ENCODE results near the gene IRAK2.
"Not testable (repeated sequence)": the region's sequence is repeated elsewhere in the genome, so short reads cannot be mapped to it uniquely, and the experiment has no call there.

IRAK2 gene

DNA sequence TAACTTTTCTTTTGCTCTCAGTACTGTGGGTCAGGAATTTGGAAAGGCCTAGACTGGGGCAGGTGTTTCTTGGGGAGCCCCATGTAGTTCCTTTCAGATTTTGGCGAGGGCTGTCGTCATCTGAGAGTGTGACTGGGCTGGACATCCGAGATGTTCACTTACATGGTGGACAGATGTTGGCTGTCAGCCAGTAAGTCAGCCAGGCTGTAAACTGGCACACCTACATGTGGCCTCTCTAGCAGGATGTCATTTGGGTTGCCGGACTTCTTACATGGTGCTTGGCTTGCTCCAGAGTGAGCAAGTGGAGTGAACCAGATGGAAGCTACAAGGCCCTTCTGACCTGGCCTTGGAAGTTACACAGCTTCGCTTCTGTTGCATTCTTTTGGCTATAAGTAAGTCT, 104.2 kb downstream of the IRAK2 start:
- TF ChIP-seq, protein P1, sequence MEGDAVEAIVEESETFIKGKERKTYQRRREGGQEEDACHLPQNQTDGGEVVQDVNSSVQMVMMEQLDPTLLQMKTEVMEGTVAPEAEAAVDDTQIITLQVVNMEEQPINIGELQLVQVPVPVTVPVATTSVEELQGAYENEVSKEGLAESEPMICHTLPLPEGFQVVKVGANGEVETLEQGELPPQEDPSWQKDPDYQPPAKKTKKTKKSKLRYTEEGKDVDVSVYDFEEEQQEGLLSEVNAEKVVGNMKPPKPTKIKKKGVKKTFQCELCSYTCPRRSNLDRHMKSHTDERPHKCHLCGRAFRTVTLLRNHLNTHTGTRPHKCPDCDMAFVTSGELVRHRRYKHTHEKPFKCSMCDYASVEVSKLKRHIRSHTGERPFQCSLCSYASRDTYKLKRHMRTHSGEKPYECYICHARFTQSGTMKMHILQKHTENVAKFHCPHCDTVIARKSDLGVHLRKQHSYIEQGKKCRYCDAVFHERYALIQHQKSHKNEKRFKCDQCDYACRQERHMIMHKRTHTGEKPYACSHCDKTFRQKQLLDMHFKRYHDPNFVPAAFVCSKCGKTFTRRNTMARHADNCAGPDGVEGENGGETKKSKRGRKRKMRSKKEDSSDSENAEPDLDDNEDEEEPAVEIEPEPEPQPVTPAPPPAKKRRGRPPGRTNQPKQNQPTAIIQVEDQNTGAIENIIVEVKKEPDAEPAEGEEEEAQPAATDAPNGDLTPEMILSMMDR (IDR thresholded peaks at IDR 0.05; ENCODE audit: low read depth, low read length): no peak
- TF ChIP-seq, protein P2, sequence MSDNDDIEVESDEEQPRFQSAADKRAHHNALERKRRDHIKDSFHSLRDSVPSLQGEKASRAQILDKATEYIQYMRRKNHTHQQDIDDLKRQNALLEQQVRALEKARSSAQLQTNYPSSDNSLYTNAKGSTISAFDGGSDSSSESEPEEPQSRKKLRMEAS (IDR thresholded peaks at IDR 0.05; ENCODE audit: low read depth, low read length): no peak
- TF ChIP-seq POLR2A (IDR thresholded peaks at IDR 0.05; ENCODE audit: extremely low read depth, insufficient read length): no peak
- TF ChIP-seq MYC (IDR thresholded peaks at IDR 0.05; ENCODE audit: low read depth, low read length): no peak
- no peak overlapping the region for H3K4me3 ChIP-seq (ENCODE audit: low read depth, low read length)
- DNase-seq (ENCODE audit: low read depth): no peak

DNA sequence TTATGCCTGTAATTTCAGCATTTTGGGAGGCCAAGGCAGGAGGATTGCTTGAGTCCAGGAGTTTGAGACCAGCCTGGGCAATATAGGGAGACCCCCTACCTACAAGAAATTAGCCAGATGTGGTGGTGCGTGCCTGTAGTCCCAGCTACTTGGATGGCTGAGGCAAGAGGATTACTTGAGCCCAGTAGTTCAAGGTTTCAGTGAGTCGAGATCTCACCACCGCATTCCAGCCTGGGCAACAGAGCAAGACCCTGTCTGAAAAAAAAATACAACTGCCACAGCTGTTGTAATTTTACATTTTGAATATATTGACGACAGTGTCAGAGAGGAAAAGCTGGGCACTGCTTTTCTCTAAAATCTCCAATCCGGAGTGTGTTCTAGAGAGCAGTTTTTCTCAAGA, 104.7 kb downstream of the IRAK2 start:
- no peak for TF ChIP-seq MYC (IDR thresholded peaks at IDR 0.05; ENCODE audit: low read depth, low read length)
- no peak for TF ChIP-seq POLR2A (IDR thresholded peaks at IDR 0.05; ENCODE audit: extremely low read depth, insufficient read length)
- TF ChIP-seq, protein P1 (IDR thresholded peaks at IDR 0.05; ENCODE audit: low read depth, low read length): no peak
- TF ChIP-seq, protein P2 (IDR thresholded peaks at IDR 0.05; ENCODE audit: low read depth, low read length): no peak
- H3K4me3 ChIP-seq (ENCODE audit: low read depth, low read length): no peak overlapping the region
- no peak for DNase-seq (ENCODE audit: low read depth)

DNA sequence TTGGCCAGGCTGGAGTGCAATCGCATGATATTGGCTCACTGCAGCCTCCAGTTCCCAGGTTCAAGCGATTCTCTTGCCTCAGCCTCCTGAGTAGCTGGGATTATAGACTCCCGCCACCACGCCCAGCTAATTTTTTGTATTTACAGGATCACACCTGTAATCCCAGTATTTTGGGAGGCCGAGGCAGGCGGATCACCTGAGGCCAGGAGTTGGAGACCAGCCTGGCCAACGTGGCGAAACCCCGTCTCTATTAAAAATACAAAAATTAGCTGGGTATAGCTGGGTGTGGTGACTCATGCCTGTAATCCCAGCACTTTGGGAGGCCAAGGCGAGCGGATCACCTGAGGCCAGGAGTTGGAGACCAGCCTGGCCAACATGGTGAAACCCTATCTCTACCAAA, 107.8 kb downstream of the IRAK2 start:
- not testable (repeated sequence) for DNase-seq (ENCODE audit: low read depth)

DNA sequence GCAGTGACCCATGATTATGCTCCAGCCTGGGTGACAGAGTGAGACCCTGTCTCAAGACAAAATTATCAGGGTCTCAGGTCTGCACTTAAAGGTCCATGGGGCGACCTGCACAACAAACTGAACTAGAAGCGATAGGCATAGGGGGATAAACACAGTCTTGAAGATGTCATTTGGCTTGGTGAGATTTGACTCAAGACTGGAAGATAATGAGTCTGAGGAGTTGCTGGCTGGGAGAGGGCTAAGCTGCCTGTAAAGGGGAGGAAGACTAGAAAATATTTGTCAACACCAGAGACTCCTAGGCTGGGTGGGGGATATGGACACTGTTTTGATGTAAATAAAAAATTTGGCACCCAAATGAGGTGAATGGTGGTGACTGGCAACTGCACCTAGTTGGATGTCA, 108.3 kb downstream of the IRAK2 start:
- no peak for DNase-seq (ENCODE audit: low read depth)
- TF ChIP-seq, protein P1 (IDR thresholded peaks at IDR 0.05; ENCODE audit: low read depth, low read length): no peak
- TF ChIP-seq POLR2A (IDR thresholded peaks at IDR 0.05; ENCODE audit: extremely low read depth, insufficient read length) (no peak), MYC (IDR thresholded peaks at IDR 0.05; ENCODE audit: low read depth, low read length) (no peak)
- TF ChIP-seq, protein P2 (IDR thresholded peaks at IDR 0.05; ENCODE audit: low read depth, low read length): no peak
- no peak overlapping the region for H3K4me3 ChIP-seq (ENCODE audit: low read depth, low read length)

More for the DNA sequence above, 107.8 kb downstream of the IRAK2 start:
- not testable (repeated sequence) for H3K4me3 ChIP-seq (ENCODE audit: low read depth, low read length)

DNA sequence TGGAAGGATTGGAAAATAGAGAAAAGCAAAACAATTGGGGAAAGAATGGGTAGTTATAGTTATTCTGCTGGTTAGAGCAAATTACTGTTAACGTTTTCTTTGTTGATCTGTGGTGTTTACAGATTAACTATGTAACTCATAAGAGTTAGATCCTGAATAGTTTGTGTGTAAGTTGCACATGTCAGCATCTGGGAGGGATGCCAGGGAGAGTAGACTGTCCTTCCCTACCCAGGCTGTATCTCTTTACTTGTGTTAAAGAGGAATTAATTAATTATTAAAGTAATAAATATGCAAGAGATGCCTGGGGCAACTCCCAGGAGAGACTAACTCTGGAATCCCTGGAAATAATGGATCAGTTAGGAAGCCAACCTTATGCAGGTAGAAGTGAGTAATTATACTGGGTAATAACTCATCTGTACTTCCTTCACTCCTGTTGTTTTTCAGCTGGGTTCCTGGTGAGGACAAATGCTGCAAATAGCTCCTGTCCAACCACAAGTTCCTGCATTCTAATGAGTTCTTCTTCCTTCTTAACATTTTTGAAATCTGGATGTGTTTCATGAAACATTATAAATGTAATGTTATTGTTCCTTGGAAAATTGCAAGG, 109.1 kb downstream of the IRAK2 start:
- no peak for DNase-seq (ENCODE audit: low read depth)
- H3K4me3 ChIP-seq (ENCODE audit: low read depth, low read length): no peak overlapping the region
- no peak for TF ChIP-seq MYC (IDR thresholded peaks at IDR 0.05; ENCODE audit: low read depth, low read length)
- TF ChIP-seq POLR2A (IDR thresholded peaks at IDR 0.05; ENCODE audit: extremely low read depth, insufficient read length): no peak
- TF ChIP-seq, protein P1 (IDR thresholded peaks at IDR 0.05; ENCODE audit: low read depth, low read length): no peak
- TF ChIP-seq, protein P2 (IDR thresholded peaks at IDR 0.05; ENCODE audit: low read depth, low read length): no peak

DNA sequence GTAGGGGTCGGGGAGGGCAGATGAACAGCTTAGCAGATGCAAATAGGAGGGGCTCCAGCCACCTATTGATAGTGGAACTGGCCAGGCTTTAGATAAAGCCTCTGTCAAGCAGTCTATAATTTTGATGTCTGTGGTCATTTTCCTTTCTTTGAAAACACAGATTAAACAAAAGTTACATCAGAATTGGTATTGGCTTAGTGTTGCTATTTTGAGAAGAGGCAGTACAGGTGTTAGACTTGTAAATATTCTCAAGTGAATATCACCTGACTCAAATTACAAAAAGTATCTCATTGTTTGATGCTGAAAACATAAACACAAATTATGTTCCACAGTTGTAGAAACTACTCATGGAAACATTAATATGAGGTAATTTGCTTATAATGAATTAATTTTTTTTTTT, 109.9 kb downstream of the IRAK2 start:
- TF ChIP-seq MYC (IDR thresholded peaks at IDR 0.05; ENCODE audit: low read depth, low read length) (no peak), POLR2A (IDR thresholded peaks at IDR 0.05; ENCODE audit: extremely low read depth, insufficient read length) (no peak)
- TF ChIP-seq, protein P1 (IDR thresholded peaks at IDR 0.05; ENCODE audit: low read depth, low read length): no peak
- TF ChIP-seq, protein P2 (IDR thresholded peaks at IDR 0.05; ENCODE audit: low read depth, low read length): no peak
- H3K4me3 ChIP-seq (ENCODE audit: low read depth, low read length): no peak overlapping the region
- no peak for DNase-seq (ENCODE audit: low read depth)
